Stomach (tissue), 9 donors: ENCODE results near the gene IBSP. TPM values are rescaled to one million over a fixed set of nuclear protein-coding genes. Genes with fewer than 3 reads are reported as not detected.
A peak's percentile ranks its signal among the peaks of the same experiment; 100 is the strongest.

Source experiments
- DNase-seq, 2 donors: peaks; one replicate each; pipeline versions ENCODE4 v3.0.0 to v3.0.0-alpha.2; 2013 to 2019
- H3K27ac ChIP-seq, 5 donors: fragments of 200-600 bp in 4 of 5; sonication (generic) in 4 of 5; one replicate each; pipeline ENCODE4 v1.5.1; 2013 to 2019; ENCODE audit warnings: mild to moderate bottlenecking in 1 of 5, moderate library complexity in 1 of 5
- H3K27me3 ChIP-seq, 3 donors: fragments of 200-600 bp; sonication (generic); one replicate each; pipeline ENCODE4 v1.5.1; 2017 to 2019; ENCODE audit warnings: mixed run types in 1 of 3
- H3K36me3 ChIP-seq, 4 donors: fragments of 200-600 bp; sonication (generic); 1 replicate in 3 of 4; 2 replicates in 1 of 4; pipeline ENCODE4 v1.5.1; 2016 to 2019
- H3K4me1 ChIP-seq, 4 donors: fragments of 200-600 bp; sonication (generic); one replicate each; pipeline ENCODE4 v1.5.1; 2016 to 2019
- H3K4me3 ChIP-seq, 4 donors: fragments of 200-600 bp; sonication (generic) in 3 of 4; one replicate each; pipeline ENCODE4 v1.5.1; 2016 to 2019; ENCODE audit warnings: mild to moderate bottlenecking in 1 of 4
- H3K9me3 ChIP-seq, 4 donors: fragments of 200-600 bp; sonication (generic); one replicate each; pipeline ENCODE4 v1.5.1; 2016 to 2019
- CTCF ChIP-seq, 7 experiments: fragments of 450-650 bp in 4 of 7; fragments of 200-600 bp in 3 of 7; sonication (generic) in 3 of 7; IDR thresholded peaks; one replicate each; pipeline ENCODE4 v1.5.1; 2016 to 2019; ENCODE audit warnings: antibody characterized with exemption in 7 of 7, control low read depth in 2 of 7, mild to moderate bottlenecking in 1 of 7
- EP300 ChIP-seq: sonication (generic); formaldehyde crosslinking; IDR thresholded peaks from one replicate; pipeline ENCODE4 v1.6.1; 2017; ENCODE audit warnings: antibody characterized with exemption
- POLR2A ChIP-seq, 4 donors: fragments of 450-650 bp; IDR thresholded peaks; one replicate each; pipeline ENCODE4 v1.6.1; 2016; ENCODE audit warnings: antibody characterized with exemption in 4 of 4, control low read depth in 2 of 4, mild to moderate bottlenecking in 1 of 4, moderate library complexity in 1 of 4
- POLR2AphosphoS5 ChIP-seq, 3 donors: sonication (generic); formaldehyde crosslinking; IDR thresholded peaks; one replicate each; pipeline ENCODE4 v1.6.1; 2016; ENCODE audit warnings: antibody characterized with exemption in 3 of 3
- WGBS, 5 donors: extraction: QIAGEN DNeasy Blood & Tissue Kit in 3 of 5; methylation state at CpG; one replicate each; pipeline versions ENCODE4 v1.1.5 to v1.1.7; 2013 to 2018; 5-methylcytosine and 5-hydroxymethylcytosine counted together
- intact Hi-C: fragments of 100-400 bp; cut with DNase I; formaldehyde crosslinking; loops from one replicate; pipeline ENCODE4 v1.15.1; 2023; ENCODE audit warnings: low total_unique reads
- polyA plus RNA-seq, 3 donors: library from polyadenylated mRNA; stranded (reverse); fragments of 200-250 nt; gene quantifications; one replicate each; pipeline ENCODE4 v1.2.3, GENCODE V29; 2013
- total RNA-seq, 5 donors: library from RNA; depleted of rRNA; stranded (reverse); fragments of >200 nt; gene quantifications; one replicate each; pipeline versions ENCODE4 v1.1.0 to v1.2.3, GENCODE V29; 2014 to 2016
- donor health status: healthy with polysubstance abuse.
- donor health status: Bipolar disorder and iron deficiency.
- donor health status: healthy.

Gene IBSP
- total and polyA plus RNA-seq, 8 donors, result not detected

- 91 to 95% (median 93%) methylated on average over 5 of the region's 5 CpGs for WGBS, 5 donors
- no peak overlapping the region for H3K4me3 ChIP-seq
- no peak overlapping the region for H3K27ac ChIP-seq
- no peak for DNase-seq
- no peaks in the 10 kb centered on the region for H3K9me3 ChIP-seq
- intact Hi-C loops, result no loop called here
- peaks cover 0 to 5% (median 0%) of the 10 kb centered on the region in 3 donors for H3K27me3 ChIP-seq
- H3K4me1 ChIP-seq, result peaks cover 0 to 12% (median 7%) of the 10 kb centered on the region in 4 donors
- no peak for TF ChIP-seq POLR2A (IDR thresholded peaks at IDR 0.05)
- no peak for TF ChIP-seq EP300
- TF ChIP-seq POLR2AphosphoS5 (IDR thresholded peaks at IDR 0.05), result no peak
- TF ChIP-seq CTCF (IDR thresholded peaks at IDR 0.05), result no peak
- no peaks in the 10 kb centered on the region for H3K36me3 ChIP-seq
Measured at GRCh38 chr4:87846226-87846625, 46.9 kb downstream of the IBSP start.

GRCh38 chr4:87848622-87849351 is 49.4 kb downstream of the IBSP start:
- H3K27ac ChIP-seq, result peak overlapping the region in 1 of 5 donors; percentile 26
- H3K4me3 ChIP-seq, result peak overlapping the region in 1 of 4 donors; percentile 15
- no peaks in the 10 kb centered on the region for H3K9me3 ChIP-seq
- intact Hi-C loops, result no loop called here
- no peak for TF ChIP-seq POLR2A (IDR thresholded peaks at IDR 0.05)
- peak in 5 of 7 experiments; percentile 32 to 58 (median 40) for TF ChIP-seq CTCF (IDR thresholded peaks at IDR 0.05)
- 9 to 13% (median 12%) methylated on average over 15 of the region's 15 CpGs for WGBS, 5 donors
- peak; percentile 51 to 80 for DNase-seq
- H3K36me3 ChIP-seq, result no peaks in the 10 kb centered on the region
- H3K4me1 ChIP-seq, result peaks cover 0 to 12% (median 7%) of the 10 kb centered on the region in 4 donors
- H3K27me3 ChIP-seq, result peaks cover 0 to 5% (median 0%) of the 10 kb centered on the region in 3 donors

GRCh38 chr4:87849612-87850011 is 50.3 kb downstream of the IBSP start:
- intact Hi-C loops, result loop anchor here (10.0 kb wide), 2 partner anchors 125 to 355 kb away; partner anchors contain the start of gene SPP1
- H3K27me3 ChIP-seq, result peaks cover 0 to 5% (median 0%) of the 10 kb centered on the region in 3 donors
- no peak overlapping the region for H3K27ac ChIP-seq
- H3K36me3 ChIP-seq, result no peaks in the 10 kb centered on the region
- H3K4me1 ChIP-seq, result peaks cover 0 to 12% (median 7%) of the 10 kb centered on the region in 4 donors
- 41 to 51% (median 43%) methylated on average over 4 of the region's 4 CpGs for WGBS, 5 donors
- H3K9me3 ChIP-seq, result no peaks in the 10 kb centered on the region
- no peak for TF ChIP-seq POLR2A (IDR thresholded peaks at IDR 0.05)
- DNase-seq, result no peak
- H3K4me3 ChIP-seq, result no peak overlapping the region

- Histone ChIP-seq H3K4me3 (no peak overlapping the region), H3K4me1 (peaks cover 0 to 12% (median 7%) of the 10 kb centered on the region in 4 donors), H3K9me3 (no peaks in the 10 kb centered on the region), H3K27ac (peak overlapping the region in 1 of 5 donors; percentile 39), H3K36me3 (no peaks in the 10 kb centered on the region), H3K27me3 (peaks cover 0 to 12% (median 0%) of the 10 kb centered on the region in 3 donors)
- peak in 1 of 2 donors; percentile 12 for DNase-seq
- TF ChIP-seq POLR2A (IDR thresholded peaks at IDR 0.05), result no peak
- no peak for TF ChIP-seq POLR2AphosphoS5 (IDR thresholded peaks at IDR 0.05)
- TF ChIP-seq EP300, result no peak
- TF ChIP-seq CTCF (IDR thresholded peaks at IDR 0.05), result no peak
- WGBS, 5 donors, result 76 to 88% (median 84%) methylated on average over 8 of the region's 8 CpGs
- intact Hi-C loops, result loop anchor here (10.0 kb wide), 2 partner anchors 123 to 353 kb away; partner anchors contain the start of gene SPP1
Measured at GRCh38 chr4:87851332-87851731, 52.0 kb downstream of the IBSP start.

- no peak for DNase-seq
Measured at GRCh38 chr4:87851953-87852352, 52.6 kb downstream of the IBSP start.

More at GRCh38 chr4:87851953-87852352, 52.6 kb downstream of the IBSP start:
- H3K9me3 ChIP-seq, result no peaks in the 10 kb centered on the region
- no peak for TF ChIP-seq CTCF (IDR thresholded peaks at IDR 0.05)
- TF ChIP-seq EP300, result no peak
- no peak for TF ChIP-seq POLR2AphosphoS5 (IDR thresholded peaks at IDR 0.05)
- TF ChIP-seq POLR2A (IDR thresholded peaks at IDR 0.05), result no peak
- H3K4me1 ChIP-seq, result peaks cover 0 to 12% (median 7%) of the 10 kb centered on the region in 4 donors
- intact Hi-C loops, result loop anchor here (10.0 kb wide), 2 partner anchors 123 to 353 kb away; partner anchors contain the start of gene SPP1
- no peak overlapping the region for H3K4me3 ChIP-seq
- H3K27ac ChIP-seq, result no peak overlapping the region
- WGBS, 5 donors, result 82 to 90% (median 86%) methylated on average over 4 of the region's 4 CpGs
- H3K36me3 ChIP-seq, result no peaks in the 10 kb centered on the region
- peaks cover 0 to 8% (median 0%) of the 10 kb centered on the region in 3 donors for H3K27me3 ChIP-seq
